HG03378 (cell line): Measurements from ENCODE around the gene HOXA13.

Experiments used
- ATAC-seq: cut with Tn5 transposase; IDR thresholded peaks from one replicate; pipeline ENCODE4 v1.9.1; 2021; ENCODE audit warnings: mild to moderate bottlenecking, moderate library complexity; ENCODE audit not compliant: unreplicated experiment

Gene HOXA13

GRCh38 chr7:27160546-27161213 is 39.2 kb downstream of the HOXA13 start:
- ATAC-seq = no peak

- ATAC-seq = no peak
Measured at GRCh38 chr7:27160145-27160545, 39.7 kb downstream of the HOXA13 start.

GRCh38 chr7:27159266-27160144 is 40.4 kb downstream of the HOXA13 start:
- ATAC-seq = no peak

- no peak for ATAC-seq
Measured at GRCh38 chr7:27158436-27159265, 41.2 kb downstream of the HOXA13 start.

GRCh38 chr7:27157702-27158431 is 42.0 kb downstream of the HOXA13 start:
- no peak for ATAC-seq

- no peak for ATAC-seq
Measured at GRCh38 chr7:27156916-27157701, 42.8 kb downstream of the HOXA13 start.

GRCh38 chr7:27156508-27156898 is 43.4 kb downstream of the HOXA13 start, which contains the start of gene HOXA7:
TSS of gene HOXA7 (minus strand) at chr7:27156675. CDS start at chr7:27156545, 130 bp downstream.
- ATAC-seq = no peak

GRCh38 chr7:27155816-27156507 is 43.9 kb downstream of the HOXA13 start:
- ATAC-seq = no peak

GRCh38 chr7:27154901-27155815 is 44.7 kb downstream of the HOXA13 start:
- ATAC-seq = no peak

- ATAC-seq = no peak
Measured at GRCh38 chr7:27154369-27154768, 45.5 kb downstream of the HOXA13 start.

GRCh38 chr7:27153526-27153925 is 46.4 kb downstream of the HOXA13 start:
- no peak for ATAC-seq

GRCh38 chr7:27152816-27153442 is 47.0 kb downstream of the HOXA13 start:
- ATAC-seq = no peak

GRCh38 chr7:27151931-27152815 is 47.7 kb downstream of the HOXA13 start, which contains the start of gene HOXA3:
TSS of gene HOXA3 (minus strand) at chr7:27152583. CDS start at chr7:27110640, 41,943 bp downstream.
- no peak for ATAC-seq

GRCh38 chr7:27151341-27151930 is 48.5 kb downstream of the HOXA13 start:
- no peak for ATAC-seq

GRCh38 chr7:27150568-27151340 is 49.1 kb downstream of the HOXA13 start:
- ATAC-seq = peak; percentile 59
